GM23338 (cell line): Measurements from ENCODE around the gene SRSF4. TPM values are rescaled to one million over a fixed set of nuclear protein-coding genes. Genes with fewer than 3 reads are reported as not detected.

Source experiments
- ATAC-seq: fragments of 200-7000 bp; cut with Tn5 transposase; 3 replicates; pipeline ENCODE4 v1.9.1; 2020
- DNase-seq: peaks from one replicate; pipeline ENCODE4 v3.0.0-alpha.2; 2015; ENCODE audit warnings: low spot score
- H2AFZ ChIP-seq: fragments of 200-600 bp; sonication (generic); 2 replicates; pipeline ENCODE4 v1.8.0; 2016; ENCODE audit warnings: antibody characterized with exemption, mild to moderate bottlenecking, moderate library complexity
- H3F3A ChIP-seq: fragments of 200-600 bp; sonication (generic); replicated peaks from 2 replicates; pipeline ENCODE4 v1.8.0; 2017; ENCODE audit warnings: antibody characterized with exemption, mixed run types, low read depth
- H3K27ac ChIP-seq: fragments of 200-600 bp; sonication (generic); 2 replicates; pipeline ENCODE4 v1.6.1; 2016; ENCODE audit warnings: low read depth
- H3K27me3 ChIP-seq: fragments of 200-600 bp; sonication (generic); 2 replicates; pipeline ENCODE4 v1.8.0; 2016; ENCODE audit warnings: mild to moderate bottlenecking, mixed run types, moderate library complexity; ENCODE audit not compliant: insufficient read depth
- H3K36me3 ChIP-seq: fragments of 200-600 bp; sonication (generic); 2 replicates; pipeline ENCODE4 v1.8.0; 2016; ENCODE audit warnings: mild to moderate bottlenecking; ENCODE audit not compliant: insufficient read depth
- H3K4me1 ChIP-seq: fragments of 200-600 bp; sonication (generic); 2 replicates; pipeline ENCODE4 v1.8.0; 2016; ENCODE audit warnings: mild to moderate bottlenecking, moderate library complexity; ENCODE audit not compliant: insufficient read depth
- H3K4me2 ChIP-seq: fragments of 200-600 bp; sonication (generic); 2 replicates; pipeline ENCODE4 v1.7.1; 2017; ENCODE audit warnings: mixed run types
- H3K4me3 ChIP-seq: fragments of 200-600 bp; sonication (generic); 2 replicates; pipeline ENCODE4 v1.6.1; 2016; ENCODE audit warnings: mixed run types
- H3K79me2 ChIP-seq: fragments of 200-600 bp; sonication (generic); replicated peaks from 2 replicates; pipeline ENCODE4 v1.8.0; 2017; ENCODE audit warnings: mild to moderate bottlenecking; ENCODE audit not compliant: insufficient read depth
- H3K9me2 ChIP-seq: fragments of 200-600 bp; sonication (generic); 2 replicates; pipeline ENCODE4 v1.8.0; 2017; ENCODE audit not compliant: insufficient read depth
- H4K20me1 ChIP-seq: fragments of 200-600 bp; sonication (generic); replicated peaks from 2 replicates; pipeline ENCODE4 v1.8.0; 2017; ENCODE audit warnings: mild to moderate bottlenecking; ENCODE audit not compliant: insufficient read depth
- H3K27ac Mint-ChIP-seq: 2 replicates; pipeline ENCODE4 v1.8.0; 2020; ENCODE audit warnings: inconsistent platforms, mild to moderate bottlenecking, moderate library complexity, mixed read lengths
- H3K27me3 Mint-ChIP-seq: 3 replicates; pipeline ENCODE4 v1.8.0; 2022; ENCODE audit warnings: low read depth, mild to moderate bottlenecking, moderate library complexity, mixed read lengths, inconsistent platforms; ENCODE audit not compliant: insufficient read depth, poor library complexity
- H3K36me3 Mint-ChIP-seq: 3 replicates; pipeline ENCODE4 v1.8.0; 2021; ENCODE audit warnings: low read depth, mild to moderate bottlenecking, inconsistent platforms, moderate library complexity, mixed read lengths
- H3K4me1 Mint-ChIP-seq: 3 replicates; pipeline ENCODE4 v1.8.0; 2020; ENCODE audit warnings: mild to moderate bottlenecking, inconsistent platforms, mixed read lengths
- H3K4me3 Mint-ChIP-seq: 3 replicates; pipeline ENCODE4 v1.8.0; 2021; ENCODE audit warnings: moderate library complexity, mild to moderate bottlenecking, inconsistent platforms, mixed read lengths
- H3K9me3 Mint-ChIP-seq: 3 replicates; pipeline ENCODE4 v1.8.0; 2020; ENCODE audit warnings: moderate library complexity, mild to moderate bottlenecking, inconsistent platforms, mixed read lengths
- CREB1 ChIP-seq: fragments of 250-450 bp; sonication (Bioruptor Pico); IDR thresholded peaks from 2 replicates; pipeline ENCODE4 v1.5.0; 2020; ENCODE audit warnings: low read depth, mild to moderate bottlenecking, moderate library complexity
- EZH2 ChIP-seq: fragments of 200-600 bp; sonication (generic); IDR thresholded peaks from one replicate; pipeline ENCODE4 v1.8.0; 2017; ENCODE audit warnings: antibody characterized with exemption, mild to moderate bottlenecking, low read depth; ENCODE audit not compliant: unreplicated experiment
- EZH2phosphoT487 ChIP-seq: fragments of 200-600 bp; sonication (generic); IDR thresholded peaks from one replicate; pipeline ENCODE4 v1.8.1; 2018; ENCODE audit warnings: antibody characterized with exemption; ENCODE audit not compliant: unreplicated experiment
- POLR2AphosphoS5 ChIP-seq: IDR thresholded peaks from 2 replicates; pipeline ENCODE4 v1.6.1; 2016; ENCODE audit warnings: antibody characterized with exemption, low read depth
- STAT1 ChIP-seq: IDR thresholded peaks from one replicate; pipeline ENCODE4 v1.6.1; 2016; ENCODE audit warnings: antibody characterized with exemption; ENCODE audit not compliant: unreplicated experiment
- ZNF114 ChIP-seq: fragments of 250-450 bp; sonication (Bioruptor Pico); IDR thresholded peaks from 2 replicates; pipeline ENCODE4 v1.5.0; 2020; ENCODE audit warnings: mild to moderate bottlenecking, moderate library complexity
- ZNF331 ChIP-seq: fragments of 250-450 bp; sonication (Bioruptor Pico); IDR thresholded peaks from 2 replicates; pipeline ENCODE4 v1.5.0; 2020; ENCODE audit warnings: low read depth, mild to moderate bottlenecking, moderate library complexity
- polyA plus RNA-seq: library from polyadenylated mRNA; unstranded; fragments of >200 nt; fragmentation: Nextera tagmentation; extraction: Ambion mirVana; gene quantifications from 2 replicates; pipeline ENCODE4 v1.2.1, GENCODE V29; 2016
- total RNA-seq: library from RNA; depleted of rRNA; stranded (reverse); fragments of >200 nt; shearing (Covaris generic); gene quantifications from 2 replicates; pipeline ENCODE4 v1.2.3, GENCODE V29; 2014
- TF ChIP-seq, protein P1 (sequence below): fragments of 250-450 bp; sonication (Bioruptor Pico); IDR thresholded peaks from 2 replicates; pipeline ENCODE4 v1.5.0; 2020; ENCODE audit warnings: mild to moderate bottlenecking, moderate library complexity
- TF ChIP-seq, protein P2 (sequence below), 2 experiments: fragments of 200-600 bp in 1 of 2; sonication (generic) in 1 of 2; conservative IDR thresholded peaks; 2 replicates each; pipeline versions ENCODE4 v1.5.1 to v1.6.1; 2016 to 2017; ENCODE audit warnings: antibody characterized with exemption in 2 of 2, low read depth in 2 of 2, mild to moderate bottlenecking in 2 of 2, moderate library complexity in 1 of 2
- TF ChIP-seq, protein P3 (sequence below): IDR thresholded peaks from 2 replicates; pipeline ENCODE4 v1.6.1; 2016; ENCODE audit warnings: antibody characterized with exemption

The SRSF4 gene
- total and polyA plus RNA-seq, 2 experiments from 2014 or later = 58.4 to 98.3 TPM

DNA sequence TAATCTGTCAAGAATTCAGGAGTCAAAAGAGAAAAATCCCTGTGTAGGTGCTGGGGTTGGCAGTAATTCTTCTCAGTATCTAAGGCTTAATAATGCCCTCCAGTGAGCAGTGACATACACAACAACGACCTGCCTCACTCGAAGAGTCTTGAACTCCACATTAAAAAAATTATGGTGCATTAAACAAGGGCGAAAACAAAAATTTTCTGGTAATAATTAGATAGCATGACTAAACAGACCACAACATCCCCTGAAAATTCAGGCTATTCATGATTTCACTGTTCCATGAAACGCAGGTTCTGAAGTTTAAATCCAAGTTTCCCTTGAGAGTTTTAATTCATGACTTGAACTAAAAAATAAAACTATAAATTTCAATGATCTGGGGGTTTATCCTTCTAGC lies 5.1 kb downstream of the SRSF4 start:
- ATAC-seq (no peak), DNase-seq (no peak)
- no peak overlapping the region for H3K4me3 Mint-ChIP-seq
- Histone ChIP-seq H3K27ac (0 out of 2 replicates have a peak overlapping the region, but pooled peaks have one; percentile 10), H3K36me3 (peaks cover 6% of the 10 kb centered on the region; the same call in 1 of the 2 replicates), H3K4me3 (no peak overlapping the region), H4K20me1 (peaks cover 49% of the 10 kb centered on the region), H3F3A (0 out of 2 replicates have a peak, but pooled peaks cover 4% of the 10 kb centered on the region), H3K9me2 (no peaks in the 10 kb centered on the region), H3K4me1 (peaks cover 34% of the 10 kb centered on the region), H3K79me2 (peaks cover 98% of the 10 kb centered on the region), H2AFZ (no peak overlapping the region), H3K27me3 (no peaks in the 10 kb centered on the region), H3K4me2 (no peak overlapping the region)
- H3K27ac Mint-ChIP-seq = peak overlapping the region; percentile 37; the same call in 1 of the 2 replicates
- H3K9me3 Mint-ChIP-seq = no peaks in the 10 kb centered on the region
- H3K27me3 Mint-ChIP-seq = peaks cover 7% of the 10 kb centered on the region
- TF ChIP-seq CREB1 (CRISPR knock-in tag) = no peak
- peaks cover 37% of the 10 kb centered on the region for H3K4me1 Mint-ChIP-seq
- H3K36me3 Mint-ChIP-seq = peaks cover 62% of the 10 kb centered on the region

DNA sequence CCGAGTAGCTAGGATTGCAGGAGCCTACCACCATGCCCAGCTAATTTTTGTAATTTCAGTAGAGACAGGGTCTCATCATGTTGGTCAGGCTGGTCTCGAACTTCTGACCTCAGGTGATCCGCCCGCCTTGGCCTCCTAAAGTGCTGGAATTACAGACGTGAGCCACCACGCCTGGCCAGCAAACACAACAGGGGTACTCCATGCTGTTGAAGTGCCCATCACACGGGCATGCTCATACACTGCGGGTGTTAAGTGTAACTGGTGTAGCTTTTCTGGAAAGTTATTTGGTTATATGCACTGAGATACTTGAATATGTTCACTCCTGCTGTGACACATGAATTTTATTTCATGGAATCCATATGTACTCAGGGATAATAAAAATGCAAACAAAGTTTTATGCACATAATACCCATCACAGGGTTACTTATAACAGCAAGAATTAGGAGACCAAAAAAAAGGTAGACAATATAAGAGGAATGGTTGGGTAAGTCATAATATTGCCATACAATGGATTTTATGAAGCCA lies 9.2 kb downstream of the SRSF4 start:
- H3K4me3 Mint-ChIP-seq = no peak overlapping the region
- H3K27me3 Mint-ChIP-seq = peaks cover 9% of the 10 kb centered on the region
- no peak overlapping the region for H3K27ac ChIP-seq
- peaks cover 40% of the 10 kb centered on the region for H4K20me1 ChIP-seq
- H3K4me3 ChIP-seq = no peak overlapping the region
- H3K36me3 ChIP-seq = no peaks in the 10 kb centered on the region
- H3F3A ChIP-seq = no peaks in the 10 kb centered on the region
- H3K4me2 ChIP-seq = no peak overlapping the region
- H3K36me3 Mint-ChIP-seq = peaks cover 51% of the 10 kb centered on the region
- peaks cover 34% of the 10 kb centered on the region for H3K4me1 ChIP-seq
- H3K9me2 ChIP-seq = no peaks in the 10 kb centered on the region
- H3K27ac Mint-ChIP-seq = no peak overlapping the region; the same call in 1 of the 2 replicates
- DNase-seq = no peak
- H3K9me3 Mint-ChIP-seq = no peaks in the 10 kb centered on the region
- H3K4me1 Mint-ChIP-seq = peaks cover 42% of the 10 kb centered on the region
- no peaks in the 10 kb centered on the region for H3K27me3 ChIP-seq
- H2AFZ ChIP-seq = no peak overlapping the region
- peak; percentile 28; the same call in 1 of the 3 replicates for ATAC-seq
- H3K79me2 ChIP-seq = peaks cover 100% of the 10 kb centered on the region
- TF ChIP-seq POLR2AphosphoS5 (no peak), ZNF331 (CRISPR knock-in tag) (no peak), EZH2 (no peak), STAT1 (no peak), EZH2phosphoT487 (no peak), CREB1 (CRISPR knock-in tag) (no peak), ZNF114 (no peak)
- TF ChIP-seq, protein P1, sequence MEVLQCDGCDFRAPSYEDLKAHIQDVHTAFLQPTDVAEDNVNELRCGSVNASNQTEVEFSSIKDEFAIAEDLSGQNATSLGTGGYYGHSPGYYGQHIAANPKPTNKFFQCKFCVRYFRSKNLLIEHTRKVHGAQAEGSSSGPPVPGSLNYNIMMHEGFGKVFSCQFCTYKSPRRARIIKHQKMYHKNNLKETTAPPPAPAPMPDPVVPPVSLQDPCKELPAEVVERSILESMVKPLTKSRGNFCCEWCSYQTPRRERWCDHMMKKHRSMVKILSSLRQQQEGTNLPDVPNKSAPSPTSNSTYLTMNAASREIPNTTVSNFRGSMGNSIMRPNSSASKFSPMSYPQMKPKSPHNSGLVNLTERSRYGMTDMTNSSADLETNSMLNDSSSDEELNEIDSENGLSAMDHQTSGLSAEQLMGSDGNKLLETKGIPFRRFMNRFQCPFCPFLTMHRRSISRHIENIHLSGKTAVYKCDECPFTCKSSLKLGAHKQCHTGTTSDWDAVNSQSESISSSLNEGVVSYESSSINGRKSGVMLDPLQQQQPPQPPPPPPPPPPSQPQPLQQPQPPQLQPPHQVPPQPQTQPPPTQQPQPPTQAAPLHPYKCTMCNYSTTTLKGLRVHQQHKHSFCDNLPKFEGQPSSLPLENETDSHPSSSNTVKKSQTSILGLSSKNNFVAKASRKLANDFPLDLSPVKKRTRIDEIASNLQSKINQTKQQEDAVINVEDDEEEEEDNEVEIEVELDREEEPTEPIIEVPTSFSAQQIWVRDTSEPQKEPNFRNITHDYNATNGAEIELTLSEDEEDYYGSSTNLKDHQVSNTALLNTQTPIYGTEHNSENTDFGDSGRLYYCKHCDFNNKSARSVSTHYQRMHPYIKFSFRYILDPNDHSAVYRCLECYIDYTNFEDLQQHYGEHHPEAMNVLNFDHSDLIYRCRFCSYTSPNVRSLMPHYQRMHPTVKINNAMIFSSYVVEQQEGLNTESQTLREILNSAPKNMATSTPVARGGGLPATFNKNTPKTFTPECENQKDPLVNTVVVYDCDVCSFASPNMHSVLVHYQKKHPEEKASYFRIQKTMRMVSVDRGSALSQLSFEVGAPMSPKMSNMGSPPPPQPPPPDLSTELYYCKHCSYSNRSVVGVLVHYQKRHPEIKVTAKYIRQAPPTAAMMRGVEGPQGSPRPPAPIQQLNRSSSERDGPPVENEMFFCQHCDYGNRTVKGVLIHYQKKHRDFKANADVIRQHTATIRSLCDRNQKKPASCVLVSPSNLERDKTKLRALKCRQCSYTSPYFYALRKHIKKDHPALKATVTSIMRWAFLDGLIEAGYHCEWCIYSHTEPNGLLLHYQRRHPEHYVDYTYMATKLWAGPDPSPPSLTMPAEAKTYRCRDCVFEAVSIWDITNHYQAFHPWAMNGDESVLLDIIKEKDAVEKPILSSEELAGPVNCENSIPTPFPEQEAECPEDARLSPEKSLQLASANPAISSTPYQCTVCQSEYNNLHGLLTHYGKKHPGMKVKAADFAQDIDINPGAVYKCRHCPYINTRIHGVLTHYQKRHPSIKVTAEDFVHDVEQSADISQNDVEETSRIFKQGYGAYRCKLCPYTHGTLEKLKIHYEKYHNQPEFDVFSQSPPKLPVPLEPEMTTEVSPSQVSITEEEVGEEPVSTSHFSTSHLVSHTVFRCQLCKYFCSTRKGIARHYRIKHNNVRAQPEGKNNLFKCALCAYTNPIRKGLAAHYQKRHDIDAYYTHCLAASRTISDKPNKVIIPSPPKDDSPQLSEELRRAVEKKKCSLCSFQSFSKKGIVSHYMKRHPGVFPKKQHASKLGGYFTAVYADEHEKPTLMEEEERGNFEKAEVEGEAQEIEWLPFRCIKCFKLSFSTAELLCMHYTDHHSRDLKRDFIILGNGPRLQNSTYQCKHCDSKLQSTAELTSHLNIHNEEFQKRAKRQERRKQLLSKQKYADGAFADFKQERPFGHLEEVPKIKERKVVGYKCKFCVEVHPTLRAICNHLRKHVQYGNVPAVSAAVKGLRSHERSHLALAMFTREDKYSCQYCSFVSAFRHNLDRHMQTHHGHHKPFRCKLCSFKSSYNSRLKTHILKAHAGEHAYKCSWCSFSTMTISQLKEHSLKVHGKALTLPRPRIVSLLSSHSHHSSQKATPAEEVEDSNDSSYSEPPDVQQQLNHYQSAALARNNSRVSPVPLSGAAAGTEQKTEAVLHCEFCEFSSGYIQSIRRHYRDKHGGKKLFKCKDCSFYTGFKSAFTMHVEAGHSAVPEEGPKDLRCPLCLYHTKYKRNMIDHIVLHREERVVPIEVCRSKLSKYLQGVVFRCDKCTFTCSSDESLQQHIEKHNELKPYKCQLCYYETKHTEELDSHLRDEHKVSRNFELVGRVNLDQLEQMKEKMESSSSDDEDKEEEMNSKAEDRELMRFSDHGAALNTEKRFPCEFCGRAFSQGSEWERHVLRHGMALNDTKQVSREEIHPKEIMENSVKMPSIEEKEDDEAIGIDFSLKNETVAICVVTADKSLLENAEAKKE (CRISPR knock-in tag) = no peak
- TF ChIP-seq, protein P2, sequence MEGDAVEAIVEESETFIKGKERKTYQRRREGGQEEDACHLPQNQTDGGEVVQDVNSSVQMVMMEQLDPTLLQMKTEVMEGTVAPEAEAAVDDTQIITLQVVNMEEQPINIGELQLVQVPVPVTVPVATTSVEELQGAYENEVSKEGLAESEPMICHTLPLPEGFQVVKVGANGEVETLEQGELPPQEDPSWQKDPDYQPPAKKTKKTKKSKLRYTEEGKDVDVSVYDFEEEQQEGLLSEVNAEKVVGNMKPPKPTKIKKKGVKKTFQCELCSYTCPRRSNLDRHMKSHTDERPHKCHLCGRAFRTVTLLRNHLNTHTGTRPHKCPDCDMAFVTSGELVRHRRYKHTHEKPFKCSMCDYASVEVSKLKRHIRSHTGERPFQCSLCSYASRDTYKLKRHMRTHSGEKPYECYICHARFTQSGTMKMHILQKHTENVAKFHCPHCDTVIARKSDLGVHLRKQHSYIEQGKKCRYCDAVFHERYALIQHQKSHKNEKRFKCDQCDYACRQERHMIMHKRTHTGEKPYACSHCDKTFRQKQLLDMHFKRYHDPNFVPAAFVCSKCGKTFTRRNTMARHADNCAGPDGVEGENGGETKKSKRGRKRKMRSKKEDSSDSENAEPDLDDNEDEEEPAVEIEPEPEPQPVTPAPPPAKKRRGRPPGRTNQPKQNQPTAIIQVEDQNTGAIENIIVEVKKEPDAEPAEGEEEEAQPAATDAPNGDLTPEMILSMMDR (conservative IDR thresholded peaks at IDR 0.05; ENCODE audit: low read depth in 2 of 2) = no peak
- TF ChIP-seq, protein P3, sequence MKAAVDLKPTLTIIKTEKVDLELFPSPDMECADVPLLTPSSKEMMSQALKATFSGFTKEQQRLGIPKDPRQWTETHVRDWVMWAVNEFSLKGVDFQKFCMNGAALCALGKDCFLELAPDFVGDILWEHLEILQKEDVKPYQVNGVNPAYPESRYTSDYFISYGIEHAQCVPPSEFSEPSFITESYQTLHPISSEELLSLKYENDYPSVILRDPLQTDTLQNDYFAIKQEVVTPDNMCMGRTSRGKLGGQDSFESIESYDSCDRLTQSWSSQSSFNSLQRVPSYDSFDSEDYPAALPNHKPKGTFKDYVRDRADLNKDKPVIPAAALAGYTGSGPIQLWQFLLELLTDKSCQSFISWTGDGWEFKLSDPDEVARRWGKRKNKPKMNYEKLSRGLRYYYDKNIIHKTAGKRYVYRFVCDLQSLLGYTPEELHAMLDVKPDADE = no peak
